OCI-LY7 (cell line): ENCODE measurements around the gene TMEM178B.

ENCODE experiments used
- CTCF ChIP-seq: fragments of 200-600 bp; sonication (generic); conservative IDR thresholded peaks from 2 replicates; pipeline ENCODE4 v1.5.1; 2014; ENCODE audit warnings: mild to moderate bottlenecking, antibody characterized with exemption, low read length, moderate library complexity, mixed read lengths
- EZH2phosphoT487 ChIP-seq: fragments of 200-600 bp; sonication (generic); IDR thresholded peaks from 2 replicates; pipeline ENCODE4 v1.6.1; 2018; ENCODE audit warnings: low read depth, borderline replicate concordance, mild to moderate bottlenecking, mixed run types, antibody characterized with exemption, low read length, moderate library complexity, mixed read lengths

- TF ChIP-seq CTCF, result no peak
- no peak for TF ChIP-seq EZH2phosphoT487
Measured at GRCh38 chr7:141431140-141431479, 357.2 kb downstream of the TMEM178B start.
